Suprapubic skin (tissue), 4 donors: Measurements from ENCODE around the gene EIF2B2.

Experiments used
- CTCF ChIP-seq, 2 donors: fragments of 200-600 bp in 1 of 2; fragments of 450-650 bp in 1 of 2; sonication (generic) in 1 of 2; IDR thresholded peaks; one replicate each; pipeline ENCODE4 v1.5.1; 2016 to 2019; ENCODE audit warnings: antibody characterized with exemption in 2 of 2, mild to moderate bottlenecking in 1 of 2, moderate library complexity in 1 of 2
- EP300 ChIP-seq: sonication (generic); formaldehyde crosslinking; IDR thresholded peaks from one replicate; pipeline ENCODE4 v1.6.1; 2017; ENCODE audit warnings: antibody characterized with exemption
- POLR2A ChIP-seq, 2 donors: fragments of 450-650 bp; IDR thresholded peaks; one replicate each; pipeline ENCODE4 v1.6.1; 2017; ENCODE audit warnings: antibody characterized with exemption in 2 of 2, mild to moderate bottlenecking in 2 of 2, moderate library complexity in 2 of 2
- POLR2AphosphoS5 ChIP-seq, 3 donors: sonication (generic); formaldehyde crosslinking; IDR thresholded peaks; one replicate each; pipeline ENCODE4 v1.6.1; 2017; ENCODE audit warnings: antibody characterized with exemption in 3 of 3

GRCh38 chr14:75047506-75047905 is 44.8 kb downstream of the EIF2B2 start:
- no peak for TF ChIP-seq CTCF (IDR thresholded peaks at IDR 0.05)
- no peak for TF ChIP-seq POLR2AphosphoS5 (IDR thresholded peaks at IDR 0.05)
- TF ChIP-seq POLR2A (IDR thresholded peaks at IDR 0.05) = no peak
- TF ChIP-seq EP300 = no peak
